GM10266 (cell line): ENCODE results near the gene GTPBP2.

ENCODE experiments used
- DNase-seq: peaks from one replicate; pipeline ENCODE4 v3.0.0; 2012; ENCODE audit errors: extremely low spot score
- TF ChIP-seq, protein P1 (sequence below): IDR thresholded peaks from 2 replicates; pipeline ENCODE4 v1.5.1; 2012; ENCODE audit warnings: mild to moderate bottlenecking, low read depth; ENCODE audit not compliant: control insufficient read depth, insufficient read depth; ENCODE audit errors: missing control alignments

The GTPBP2 gene

GRCh38 chr6:43648248-43648647 lies 19.2 kb upstream of the GTPBP2 start:
- no peak for DNase-seq
- TF ChIP-seq, protein P1, sequence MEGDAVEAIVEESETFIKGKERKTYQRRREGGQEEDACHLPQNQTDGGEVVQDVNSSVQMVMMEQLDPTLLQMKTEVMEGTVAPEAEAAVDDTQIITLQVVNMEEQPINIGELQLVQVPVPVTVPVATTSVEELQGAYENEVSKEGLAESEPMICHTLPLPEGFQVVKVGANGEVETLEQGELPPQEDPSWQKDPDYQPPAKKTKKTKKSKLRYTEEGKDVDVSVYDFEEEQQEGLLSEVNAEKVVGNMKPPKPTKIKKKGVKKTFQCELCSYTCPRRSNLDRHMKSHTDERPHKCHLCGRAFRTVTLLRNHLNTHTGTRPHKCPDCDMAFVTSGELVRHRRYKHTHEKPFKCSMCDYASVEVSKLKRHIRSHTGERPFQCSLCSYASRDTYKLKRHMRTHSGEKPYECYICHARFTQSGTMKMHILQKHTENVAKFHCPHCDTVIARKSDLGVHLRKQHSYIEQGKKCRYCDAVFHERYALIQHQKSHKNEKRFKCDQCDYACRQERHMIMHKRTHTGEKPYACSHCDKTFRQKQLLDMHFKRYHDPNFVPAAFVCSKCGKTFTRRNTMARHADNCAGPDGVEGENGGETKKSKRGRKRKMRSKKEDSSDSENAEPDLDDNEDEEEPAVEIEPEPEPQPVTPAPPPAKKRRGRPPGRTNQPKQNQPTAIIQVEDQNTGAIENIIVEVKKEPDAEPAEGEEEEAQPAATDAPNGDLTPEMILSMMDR: no peak

GRCh38 chr6:43647613-43648012 lies 18.5 kb upstream of the GTPBP2 start:
- TF ChIP-seq, protein P1: no peak
- no peak for DNase-seq

DNA sequence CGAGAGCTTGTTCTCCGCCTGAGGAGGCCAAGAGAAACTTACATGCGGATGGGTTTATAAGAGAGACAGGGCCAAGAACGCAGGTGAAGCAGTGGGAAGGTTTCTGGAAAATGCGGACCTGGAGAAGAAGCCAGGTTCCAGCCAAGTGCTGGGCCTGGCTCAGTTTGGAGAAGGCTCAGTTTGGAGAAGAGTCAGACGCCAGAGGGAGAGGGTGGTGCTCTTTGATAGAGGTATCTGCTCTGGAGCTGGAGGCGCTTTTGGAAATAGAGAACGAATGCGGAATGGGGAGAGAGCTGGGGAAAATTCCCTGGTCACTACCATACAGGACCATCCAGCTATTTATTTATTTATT lies 16.5 kb upstream of the GTPBP2 start:
- TF ChIP-seq, protein P1: no peak
- DNase-seq: no peak

DNA sequence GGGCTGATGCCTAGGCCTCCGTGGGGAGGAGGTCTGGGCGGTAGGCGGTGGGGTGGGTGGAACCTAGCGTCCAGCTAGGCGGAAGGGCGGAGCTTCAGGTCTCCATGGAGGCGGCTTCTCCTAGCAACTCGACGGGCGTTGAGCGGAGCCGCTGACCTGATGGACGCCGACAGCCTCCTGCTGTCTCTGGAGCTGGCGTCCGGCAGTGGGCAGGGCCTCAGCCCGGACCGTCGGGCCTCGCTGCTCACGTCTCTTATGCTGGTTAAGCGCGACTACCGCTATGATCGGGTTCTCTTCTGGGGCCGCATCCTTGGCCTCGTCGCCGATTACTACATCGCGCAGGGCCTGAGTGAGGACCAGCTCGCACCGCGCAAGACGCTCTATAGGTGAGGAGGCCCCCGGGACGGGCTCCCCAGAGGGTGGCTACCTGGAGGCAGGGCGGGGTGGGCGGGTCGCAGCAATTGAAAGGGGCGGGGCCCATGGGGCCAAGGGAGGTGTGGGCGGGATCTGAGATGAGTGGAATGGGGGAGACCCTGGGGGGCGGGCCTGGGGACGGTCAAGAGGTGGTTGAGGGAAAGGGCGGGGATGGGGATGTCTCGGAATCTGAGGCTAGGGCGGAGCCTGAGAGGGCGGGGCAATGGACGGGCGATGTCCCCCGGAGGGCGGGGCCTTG lies 16.0 kb upstream of the GTPBP2 start, which contains the start of gene RSPH9:
Gene RSPH9 (plus strand): TSS at position 97 of the 673 bp plus-strand sequence. CDS start 63 bp downstream, at position 160.
- TF ChIP-seq, protein P1: no peak
- DNase-seq: peak; percentile 66

DNA sequence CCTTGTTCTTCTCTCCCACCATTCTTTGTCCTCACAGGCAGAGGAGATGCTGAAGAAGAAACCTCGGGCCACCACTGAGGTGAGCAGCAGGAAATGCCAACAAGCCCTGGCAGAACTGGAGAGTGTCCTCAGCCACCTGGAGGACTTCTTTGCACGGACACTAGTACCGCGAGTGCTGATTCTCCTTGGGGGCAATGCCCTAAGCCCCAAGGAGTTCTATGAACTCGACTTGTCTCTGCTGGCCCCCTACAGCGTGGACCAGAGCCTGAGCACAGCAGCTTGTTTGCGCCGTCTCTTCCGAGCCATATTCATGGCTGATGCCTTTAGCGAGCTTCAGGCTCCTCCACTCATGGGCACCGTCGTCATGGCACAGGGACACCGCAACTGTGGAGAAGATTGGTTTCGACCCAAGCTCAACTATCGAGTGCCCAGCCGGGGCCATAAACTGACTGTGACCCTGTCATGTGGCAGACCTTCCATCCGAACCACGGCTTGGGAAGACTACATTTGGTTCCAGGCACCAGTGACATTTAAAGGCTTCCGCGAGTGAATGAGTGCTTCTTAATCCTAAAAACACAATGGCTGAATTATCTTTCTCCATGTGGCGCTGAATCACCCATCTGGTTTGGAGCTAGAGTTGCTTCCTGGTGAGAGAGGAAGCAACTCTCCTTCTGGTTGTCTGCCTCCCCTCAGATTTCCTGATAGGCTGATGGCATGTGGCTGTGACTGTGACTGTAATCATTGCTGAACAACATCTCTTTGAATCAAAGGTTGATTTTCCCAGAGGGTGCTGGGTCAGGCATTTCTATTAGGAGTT lies 11.1 kb upstream of the GTPBP2 start:
- TF ChIP-seq, protein P1: no peak
- no peak for DNase-seq

DNA sequence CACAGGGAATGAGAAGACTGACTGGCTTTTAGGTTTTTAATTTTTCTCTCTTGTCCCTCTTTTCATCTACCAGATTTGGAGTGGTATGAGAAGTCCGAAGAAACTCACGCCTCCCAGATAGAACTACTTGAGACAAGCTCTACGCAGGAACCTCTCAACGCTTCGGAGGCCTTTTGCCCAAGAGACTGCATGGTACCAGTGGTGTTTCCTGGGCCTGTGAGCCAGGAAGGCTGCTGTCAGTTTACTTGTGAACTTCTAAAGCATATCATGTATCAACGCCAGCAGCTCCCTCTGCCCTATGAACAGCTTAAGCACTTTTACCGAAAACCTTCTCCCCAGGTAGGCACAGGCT lies 7.2 kb upstream of the GTPBP2 start:
- DNase-seq: no peak

More for the DNA sequence above, 7.2 kb upstream of the GTPBP2 start:
- TF ChIP-seq, protein P1: no peak
